GM18861 (cell line): ENCODE results near the gene CYP2D6.
"Not testable (repeated sequence)": the region's sequence is repeated elsewhere in the genome, so short reads cannot be mapped to it uniquely, and the experiment has no call there.

Experiments
- ATAC-seq: cut with Tn5 transposase; IDR thresholded peaks from one replicate; pipeline ENCODE4 v1.9.1; 2021; ENCODE audit not compliant: unreplicated experiment

Gene CYP2D6

GRCh38 chr22:42158456-42159132 lies 28.0 kb upstream of the CYP2D6 start:
- no peak for ATAC-seq

GRCh38 chr22:42156598-42156997 lies 26.0 kb upstream of the CYP2D6 start:
- no peak for ATAC-seq

- no peak for ATAC-seq
These were observed 25.5 kb upstream of the CYP2D6 start for GRCh38 chr22:42156121-42156520.

DNA sequence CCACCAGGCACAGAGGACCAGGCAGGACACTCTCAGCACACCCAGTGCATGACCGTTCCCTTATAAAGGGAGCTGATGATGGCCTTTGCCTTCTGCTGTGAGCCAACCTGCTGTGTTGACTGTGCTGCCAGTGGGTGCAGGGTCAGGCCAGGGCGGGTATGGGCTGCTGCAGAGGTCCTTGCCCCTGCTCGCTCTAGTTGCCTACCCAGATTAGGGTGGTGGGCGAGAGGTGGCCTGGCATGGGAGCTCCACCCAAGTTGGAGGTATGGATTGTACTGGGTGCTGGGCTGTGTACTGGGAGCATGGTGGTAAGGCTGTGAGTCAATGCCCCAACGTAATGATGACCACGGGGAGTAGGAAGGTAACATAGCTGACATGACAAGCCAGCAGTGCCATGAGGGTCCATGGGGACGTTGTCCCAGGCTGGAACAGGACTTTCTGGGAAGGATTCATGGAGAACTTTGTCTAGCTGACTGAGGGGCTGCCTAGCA lies 24.5 kb upstream of the CYP2D6 start:
- ATAC-seq: no peak

GRCh38 chr22:42154293-42155052 lies 23.9 kb upstream of the CYP2D6 start:
- ATAC-seq: no peak

- ATAC-seq: no peak
These were observed 22.2 kb upstream of the CYP2D6 start for GRCh38 chr22:42152661-42153270.

GRCh38 chr22:42151924-42152635 lies 21.5 kb upstream of the CYP2D6 start:
- no peak for ATAC-seq

GRCh38 chr22:42150727-42151590 lies 20.3 kb upstream of the CYP2D6 start:
- ATAC-seq: no peak

GRCh38 chr22:42149798-42150197 lies 19.2 kb upstream of the CYP2D6 start:
- not testable (repeated sequence) for ATAC-seq

- no peak for ATAC-seq
These were observed 14.6 kb upstream of the CYP2D6 start for GRCh38 chr22:42145175-42145574.

GRCh38 chr22:42143859-42144822 lies 13.5 kb upstream of the CYP2D6 start:
- ATAC-seq: not testable (repeated sequence)

GRCh38 chr22:42142771-42143461 lies 12.3 kb upstream of the CYP2D6 start:
- no peak for ATAC-seq

GRCh38 chr22:42141307-42142057 lies 10.9 kb upstream of the CYP2D6 start:
- not testable (repeated sequence) for ATAC-seq

- not testable (repeated sequence) for ATAC-seq
These were observed 9.5 kb upstream of the CYP2D6 start for GRCh38 chr22:42140153-42140552.

DNA sequence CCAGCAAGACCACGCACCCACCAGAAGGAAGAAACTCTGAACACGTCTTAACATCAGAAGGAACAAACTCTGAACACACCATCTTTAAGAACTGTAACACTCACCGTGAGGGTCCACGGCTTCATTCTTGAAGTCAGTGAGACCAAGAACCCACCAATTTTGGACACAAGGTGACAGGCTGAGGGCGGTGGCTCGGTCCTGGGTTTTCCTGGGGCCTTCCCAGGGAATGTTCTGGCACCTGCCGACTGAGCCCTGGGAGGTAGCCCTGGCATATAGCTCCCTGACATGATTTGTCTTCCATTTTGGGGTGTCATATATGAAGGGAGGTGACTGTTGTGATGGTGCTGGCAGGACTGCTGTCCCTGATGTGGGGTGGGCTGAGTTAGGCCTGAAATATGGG lies 8.9 kb upstream of the CYP2D6 start:
- ATAC-seq: not testable (repeated sequence)

DNA sequence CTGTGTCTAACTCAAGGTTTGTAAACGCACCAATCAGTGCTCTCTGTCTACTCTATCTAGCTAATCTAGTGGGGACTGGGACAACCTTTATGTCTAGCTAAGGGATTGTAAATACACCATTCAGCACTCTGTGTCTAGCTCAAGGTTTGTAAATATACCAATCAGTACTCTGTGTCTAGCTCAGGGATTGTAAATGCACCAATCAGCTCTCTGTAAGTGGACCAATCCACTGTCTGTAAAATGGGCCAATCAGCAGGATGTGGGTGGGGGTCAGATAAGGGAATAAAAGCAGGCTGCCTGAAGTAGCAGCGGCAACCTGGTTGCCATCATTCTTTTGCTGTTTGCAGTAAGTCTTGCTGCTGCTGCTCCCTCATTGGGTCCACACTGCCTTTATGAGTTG lies 8.4 kb upstream of the CYP2D6 start:
- no peak for ATAC-seq

GRCh38 chr22:42138122-42138770 lies 7.6 kb upstream of the CYP2D6 start:
- no peak for ATAC-seq
